H1 (cell line): ENCODE data around the gene REG1A. TPM values are rescaled to one million over a fixed set of nuclear protein-coding genes. Genes with fewer than 3 reads are reported as not detected.

Source experiments
- CTCF ChIA-PET: fragments of 300-600 bp; sonication (Branson Sonifier 250); formaldehyde crosslinking; loops from one replicate; lab custom pipeline; 2021; ENCODE audit not compliant: partially characterized antibody; lab: Charles Lee
- POLR2A ChIA-PET: fragments of 300-600 bp; sonication (Branson Sonifier 250); formaldehyde crosslinking; loops from one replicate; lab custom pipeline; 2021; ENCODE audit warnings: inconsistent platforms; ENCODE audit not compliant: partially characterized antibody; lab: Charles Lee
- DNase-seq, 2 experiments: peaks; one replicate each; pipeline versions ENCODE4 v3.0.0 to v3.0.0-alpha.2; 2010 to 2022; ENCODE audit warnings: low spot score in 2 of 2, low read depth in 1 of 2, mixed read lengths in 1 of 2
- FAIRE-seq: peaks from 2 replicates; lab custom pipeline; 2011; peaks lifted over from hg19 to GRCh38; lab: Jason Lieb, UNC
- H2AFZ ChIP-seq: 2 replicates; pipeline ENCODE4 v1.8.1; 2012; ENCODE audit warnings: low read length, inconsistent platforms
- H2AK5ac ChIP-seq: 2 replicates; pipeline ENCODE4 v1.6.1; 2013; ENCODE audit warnings: low read depth, low read length
- H2BK120ac ChIP-seq: replicated peaks from 2 replicates; pipeline ENCODE3; 2013; ENCODE audit warnings: low read depth, low read length, inconsistent platforms
- H2BK12ac ChIP-seq: 2 replicates; pipeline ENCODE4 v1.6.1; 2013; ENCODE audit warnings: low read depth, low read length
- H2BK15ac ChIP-seq: 2 replicates; pipeline ENCODE4 v1.6.1; 2013; ENCODE audit warnings: low read length
- H2BK20ac ChIP-seq: 2 replicates; pipeline ENCODE4 v1.6.1; 2013; ENCODE audit warnings: low read length
- H2BK5ac ChIP-seq: 2 replicates; pipeline ENCODE4 v1.6.1; 2013; ENCODE audit warnings: low read depth, low read length
- H3K14ac ChIP-seq: 2 replicates; pipeline ENCODE4 v1.6.1; 2013; ENCODE audit warnings: inconsistent platforms; ENCODE audit not compliant: insufficient read length
- H3K18ac ChIP-seq: 2 replicates; pipeline ENCODE4 v1.6.1; 2013; ENCODE audit warnings: low read length; ENCODE audit errors: extremely low read depth
- H3K23ac ChIP-seq: 2 replicates; pipeline ENCODE4 v1.6.1; 2013; ENCODE audit warnings: inconsistent platforms; ENCODE audit not compliant: insufficient read length
- H3K23me2 ChIP-seq: 2 replicates; pipeline ENCODE4 v1.6.1; 2013; ENCODE audit warnings: low read depth, low read length
- H3K27ac ChIP-seq: 2 replicates; pipeline ENCODE4 v1.6.1; 2011; ENCODE audit warnings: low read depth, low read length, inconsistent platforms
- H3K27me3 ChIP-seq, 4 experiments: replicated peaks in 1 of 4; 1 replicate in 1 of 4; 2 replicates in 3 of 4; pipeline versions ENCODE4 v1.6.1 to v1.8.1; 2011 to 2013; ENCODE audit warnings: low read length in 3 of 4, mild to moderate bottlenecking in 3 of 4, inconsistent platforms in 2 of 4, mixed read lengths in 2 of 4, moderate library complexity in 1 of 4; ENCODE audit not compliant: control insufficient read depth in 3 of 4, insufficient read depth in 3 of 4; ENCODE audit errors: extremely low read depth in 1 of 4
- H3K36me3 ChIP-seq, 4 experiments: 2 replicates each; pipeline versions ENCODE4 v1.6.1 to v1.8.1; 2011 to 2013; ENCODE audit warnings: mild to moderate bottlenecking in 4 of 4, low read length in 3 of 4, moderate library complexity in 2 of 4, control low read depth in 1 of 4, inconsistent platforms in 1 of 4; ENCODE audit not compliant: insufficient read depth in 4 of 4, control insufficient read depth in 2 of 4
- H3K4ac ChIP-seq: replicated peaks from 2 replicates; pipeline ENCODE3; 2013; ENCODE audit warnings: low read length, low read depth, mixed read lengths, inconsistent platforms; ENCODE audit not compliant: insufficient read length
- H3K4me1 ChIP-seq, 4 experiments: replicated peaks in 1 of 4; 1 replicate in 1 of 4; 2 replicates in 3 of 4; pipeline versions ENCODE4 v1.6.1 to v1.8.1; 2011 to 2013; ENCODE audit warnings: low read length in 3 of 4, inconsistent platforms in 2 of 4, mixed read lengths in 1 of 4; ENCODE audit not compliant: insufficient read depth in 4 of 4, control insufficient read depth in 3 of 4
- H3K4me2 ChIP-seq, 2 experiments: 2 replicates each; pipeline versions ENCODE4 v1.6.1 to v1.8.1; 2011 to 2013; ENCODE audit warnings: low read depth in 2 of 2, low read length in 2 of 2, control low read depth in 1 of 2, inconsistent platforms in 1 of 2, mild to moderate bottlenecking in 1 of 2; ENCODE audit not compliant: insufficient read depth in 1 of 2
- H3K4me3 ChIP-seq, 4 experiments: fragments of 200-600, 300-600 bp in 1 of 4; sonication (generic), shearing (Covaris generic), sonication (Bioruptor Twin) in 1 of 4; 2 replicates each; pipeline versions ENCODE4 v1.5.1 to v1.8.1; 2011 to 2016; ENCODE audit warnings: low read length in 4 of 4, low read depth in 3 of 4, control low read depth in 2 of 4, inconsistent platforms in 2 of 4, mild to moderate bottlenecking in 2 of 4, mixed read lengths in 1 of 4, moderate library complexity in 1 of 4; ENCODE audit not compliant: insufficient read depth in 2 of 4; ENCODE audit errors: extremely low read depth in 1 of 4
- H3K56ac ChIP-seq: replicated peaks from 2 replicates; pipeline ENCODE3; 2013; ENCODE audit warnings: low read depth, mild to moderate bottlenecking, mixed read lengths, low read length, inconsistent platforms; ENCODE audit not compliant: insufficient read length
- H3K79me1 ChIP-seq: 2 replicates; pipeline ENCODE4 v1.6.1; 2013; ENCODE audit warnings: low read depth, low read length, control low read depth
- H3K79me2 ChIP-seq, 2 experiments: 2 replicates each; pipeline versions ENCODE4 v1.6.1 to v1.8.1; 2012 to 2013; ENCODE audit warnings: low read length in 2 of 2, mild to moderate bottlenecking in 2 of 2, inconsistent platforms in 1 of 2; ENCODE audit not compliant: insufficient read depth in 2 of 2, control insufficient read depth in 1 of 2
- H3K9ac ChIP-seq, 4 experiments: replicated peaks in 1 of 4; 1 replicate in 1 of 4; 2 replicates in 3 of 4; pipeline versions ENCODE4 v1.6.1 to v1.8.1; 2011 to 2013; ENCODE audit warnings: low read depth in 3 of 4, low read length in 3 of 4, control low read depth in 2 of 4, mild to moderate bottlenecking in 2 of 4, moderate library complexity in 2 of 4, inconsistent platforms in 1 of 4; ENCODE audit errors: extremely low read depth in 1 of 4
- H3K9me3 ChIP-seq, 2 experiments: 2 replicates each; pipeline versions ENCODE4 v1.6.1 to v1.8.1; 2012 to 2013; ENCODE audit warnings: mild to moderate bottlenecking in 2 of 2, moderate library complexity in 2 of 2, control low read depth in 1 of 2, inconsistent platforms in 1 of 2, low read depth in 1 of 2, low read length in 1 of 2, mixed read lengths in 1 of 2; ENCODE audit not compliant: insufficient read depth in 2 of 2
- H4K20me1 ChIP-seq, 2 experiments: replicated peaks in 1 of 2; 2 replicates each; pipeline versions ENCODE3 to v1.8.1; 2011 to 2013; ENCODE audit warnings: inconsistent platforms in 2 of 2, low read length in 2 of 2, mild to moderate bottlenecking in 1 of 2; ENCODE audit not compliant: insufficient read depth in 2 of 2, control insufficient read depth in 1 of 2
- H4K5ac ChIP-seq: 2 replicates; pipeline ENCODE4 v1.6.1; 2013; ENCODE audit warnings: low read length, low read depth, mixed read lengths, inconsistent platforms; ENCODE audit not compliant: insufficient read length
- H4K8ac ChIP-seq: 2 replicates; pipeline ENCODE4 v1.8.0; 2013; ENCODE audit warnings: mild to moderate bottlenecking, moderate library complexity, low read length, inconsistent platforms; ENCODE audit not compliant: insufficient read depth; ENCODE audit errors: extremely low read depth
- H4K91ac ChIP-seq: replicated peaks from 2 replicates; pipeline ENCODE3; 2013; ENCODE audit warnings: low read length, mixed read lengths, inconsistent platforms; ENCODE audit not compliant: insufficient read length
- CBX5 ChIP-seq: fragments of 300-800, 300-1000 bp; sonication (generic); IDR thresholded peaks from 2 replicates; pipeline ENCODE4 v1.7.1; 2016; ENCODE audit warnings: antibody characterized with exemption, low read length, low read depth
- CHD2 ChIP-seq: IDR thresholded peaks from 2 replicates; pipeline ENCODE4 v1.6.1; 2012; ENCODE audit warnings: low read length, improper control_type of control experiment
- JUND ChIP-seq: IDR thresholded peaks from 2 replicates; pipeline ENCODE4 v1.6.1; 2011; ENCODE audit warnings: mild to moderate bottlenecking, improper control_type of control experiment, low read length
- POLR2A ChIP-seq, 2 experiments: IDR thresholded peaks; 1 replicate in 1 of 2; 2 replicates in 1 of 2; pipeline ENCODE4 v1.6.1; 2011; ENCODE audit warnings: low read depth in 2 of 2, low read length in 2 of 2, mild to moderate bottlenecking in 2 of 2; ENCODE audit errors: control extremely low read depth in 1 of 2
- RAD21 ChIP-seq, 2 experiments: IDR thresholded peaks in 1 of 2; conservative IDR thresholded peaks in 1 of 2; 2 replicates each; pipeline ENCODE4 v1.6.1; 2011; ENCODE audit warnings: low read depth in 2 of 2, low read length in 2 of 2, improper control_type of control experiment in 1 of 2, inconsistent platforms in 1 of 2, mild to moderate bottlenecking in 1 of 2, moderate library complexity in 1 of 2
- SIX5 ChIP-seq: IDR thresholded peaks from 2 replicates; pipeline ENCODE4 v1.6.1; 2011; ENCODE audit warnings: mild to moderate bottlenecking, low read depth, low read length
- polyA plus RNA-seq, 7 experiments: library from polyadenylated mRNA; depleted of rRNA in 3 of 7; stranded (reverse) in 5 of 7; unstranded in 2 of 7; fragments of >200 nt in 5 of 7; fragments of 200-250 nt in 2 of 7; gene quantifications; 1 replicate in 5 of 7; 2 replicates in 1 of 7; 4 replicates in 1 of 7; pipeline versions ENCODE4 v1.2.1 to v1.2.3, GENCODE V29; 2011 to 2013; ENCODE audit warnings: missing spikeins in 2 of 7, mixed read lengths in 2 of 7
- total RNA-seq: library from RNA; stranded (reverse); fragmentation: NEBNext Ultra II Directional; extraction: Animal tissue kit (Norgen Biotek cat#: 25700); gene quantifications from 2 replicates; pipeline ENCODE4 v1.2.1, GENCODE V29; 2021

Gene REG1A
- total and polyA plus RNA-seq, 2 of the 8 experiments (the other 6 are each of a cell fraction or from before 2014, with no cell fraction given): not detected

DNA sequence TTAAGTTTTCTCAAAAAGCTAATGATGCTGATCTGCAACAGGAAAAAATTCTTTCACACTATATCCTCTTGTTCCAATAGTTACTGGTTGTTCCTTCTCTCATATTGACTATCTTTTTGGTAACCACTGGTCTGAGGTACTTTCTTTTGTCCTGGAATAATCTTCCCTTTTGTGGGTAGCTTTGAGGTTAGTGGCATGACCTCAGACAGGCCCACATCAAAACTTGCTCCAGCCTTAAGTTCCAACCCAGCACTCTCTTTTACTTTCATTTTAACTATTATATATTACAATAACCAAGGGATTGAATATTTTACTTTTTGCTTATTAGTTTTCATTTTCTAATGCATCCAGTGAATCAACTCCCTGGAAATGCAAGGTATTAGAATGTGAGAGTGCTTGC is 9.5 kb downstream of the REG1A start:
- POLR2A ChIA-PET: no interaction called here
- TF ChIP-seq CHD2 (no peak), POLR2A (IDR thresholded peaks at IDR 0.05; ENCODE audit: control extremely low read depth in 1 of 2, low read depth in 2 of 2, low read length in 2 of 2) (no peak), RAD21 (IDR thresholded peaks at IDR 0.05 in 1 of 2, conservative IDR thresholded peaks at IDR 0.05 in 1 of 2; ENCODE audit: low read depth in 2 of 2, low read length in 2 of 2) (no peak), SIX5 (no peak), CBX5 (no peak), JUND (no peak)
- Histone ChIP-seq H3K4me2 (no peak overlapping the region), H4K20me1 (no peaks in the 10 kb centered on the region), H3K18ac (no peak overlapping the region), H3K9me3 (no peaks in the 10 kb centered on the region), H3K4me1 (no peaks in the 10 kb centered on the region), H3K79me2 (no peaks in the 10 kb centered on the region), H4K5ac (no peak overlapping the region), H3K4ac (no peak overlapping the region), H3K27me3 (no peaks in the 10 kb centered on the region), H2BK5ac (no peak overlapping the region), H4K91ac (no peak overlapping the region), H4K8ac (no peak overlapping the region), H3K36me3 (no peaks in the 10 kb centered on the region), H2BK20ac (no peak overlapping the region), H2BK120ac (no peak overlapping the region), H3K27ac (no peak overlapping the region), H3K23me2 (no peaks in the 10 kb centered on the region), H3K56ac (no peak overlapping the region), H2BK12ac (no peak overlapping the region), H3K23ac (no peak overlapping the region), H2BK15ac (no peak overlapping the region), H3K79me1 (no peaks in the 10 kb centered on the region), H3K14ac (no peak overlapping the region), H2AK5ac (no peak overlapping the region), H2AFZ (no peak overlapping the region), H3K9ac (no peak overlapping the region), H3K4me3 (no peak overlapping the region)
- FAIRE-seq (no peak), DNase-seq (no peak)
- CTCF ChIA-PET: no interaction called here
